Fibroblast of lung (primary cell): ENCODE results near the gene SLC35B1. TPM values are rescaled to one million over a fixed set of nuclear protein-coding genes. Genes with fewer than 3 reads are reported as not detected.

Experiments
- DNase-seq, 2 donors: peaks; one replicate each; pipeline versions ENCODE4 v3.0.0 to v3.0.0-alpha.2; 2010; ENCODE audit warnings: low read depth in 2 of 2
- H2AFZ ChIP-seq: 2 replicates; pipeline ENCODE4 v1.5.1; 2012; ENCODE audit warnings: low read length, control low read depth, inconsistent platforms
- H3K27ac ChIP-seq: 2 replicates; pipeline ENCODE4 v1.5.1; 2011; ENCODE audit warnings: low read length, control low read depth; ENCODE audit not compliant: insufficient read depth
- H3K27me3 ChIP-seq: 2 replicates; pipeline ENCODE4 v1.5.1; 2011; ENCODE audit warnings: mild to moderate bottlenecking, low read length; ENCODE audit not compliant: control insufficient read depth, insufficient read depth
- H3K36me3 ChIP-seq: 2 replicates; pipeline ENCODE4 v1.5.1; 2011; ENCODE audit warnings: low read length; ENCODE audit not compliant: control insufficient read depth, insufficient read depth
- H3K4me1 ChIP-seq: 2 replicates; pipeline ENCODE4 v1.5.1; 2011; ENCODE audit warnings: low read length; ENCODE audit not compliant: control insufficient read depth, insufficient read depth; ENCODE audit errors: extremely low read depth
- H3K4me2 ChIP-seq: 2 replicates; pipeline ENCODE4 v1.5.1; 2011; ENCODE audit warnings: low read length, control low read depth; ENCODE audit not compliant: insufficient read depth; ENCODE audit errors: extremely low read depth
- H3K4me3 ChIP-seq, 4 experiments: fragments of 200-600 bp in 1 of 4; sonication (generic) in 1 of 4; replicated peaks in 1 of 4; 2 replicates each; pipeline ENCODE4 v1.5.1; 2011 to 2016; ENCODE audit warnings: low read length in 4 of 4, low read depth in 3 of 4, mild to moderate bottlenecking in 3 of 4, control low read depth in 2 of 4, inconsistent platforms in 1 of 4, mixed read lengths in 1 of 4; ENCODE audit not compliant: insufficient read depth in 1 of 4; ENCODE audit errors: control extremely low read depth in 1 of 4
- H3K79me2 ChIP-seq: 2 replicates; pipeline ENCODE4 v1.5.1; 2012; ENCODE audit warnings: mild to moderate bottlenecking, low read length, inconsistent platforms; ENCODE audit not compliant: control insufficient read depth, insufficient read depth
- H3K9ac ChIP-seq: 2 replicates; pipeline ENCODE4 v1.5.1; 2011; ENCODE audit warnings: mild to moderate bottlenecking, low read length, control low read depth; ENCODE audit not compliant: insufficient read depth
- H3K9me3 ChIP-seq: 2 replicates; pipeline ENCODE4 v1.5.1; 2012; ENCODE audit warnings: low read depth, low read length; ENCODE audit not compliant: control insufficient read depth, insufficient read depth
- H4K20me1 ChIP-seq: 2 replicates; pipeline ENCODE4 v1.5.1; 2011; ENCODE audit warnings: low read length; ENCODE audit not compliant: control insufficient read depth, insufficient read depth; ENCODE audit errors: extremely low read depth
- EZH2 ChIP-seq: IDR thresholded peaks from 2 replicates; pipeline ENCODE4 v1.5.1; 2012; ENCODE audit warnings: low read length, control low read depth, mild to moderate bottlenecking; ENCODE audit errors: missing control alignments
- polyA plus RNA-seq, 2 donors: library from polyadenylated mRNA; depleted of rRNA in 1 of 2; stranded (reverse) in 1 of 2; unstranded in 1 of 2; fragments of >200 nt; gene quantifications; 2 replicates each; pipeline ENCODE4 v1.2.1, GENCODE V29; 2011 to 2012; ENCODE audit warnings: missing spikeins in 1 of 2
- total RNA-seq: library from RNA; depleted of rRNA; stranded (reverse); fragments of >200 nt; gene quantifications from 2 replicates; pipeline ENCODE4 v1.2.1, GENCODE V29; 2014
- TF ChIP-seq, protein P1 (sequence below), 2 donors: IDR thresholded peaks in 1 of 2; conservative IDR thresholded peaks in 1 of 2; 1 replicate in 1 of 2; 2 replicates in 1 of 2; pipeline ENCODE4 v1.5.1; 2011 to 2012; ENCODE audit warnings: low read length in 2 of 2, control low read depth in 1 of 2, inconsistent platforms in 1 of 2, low read depth in 1 of 2, mild to moderate bottlenecking in 1 of 2

The SLC35B1 gene
- total and polyA plus RNA-seq, 2 donors (not counting 1 experiment from before 2014, with no cell fraction given): 36.3 to 56.9 TPM

DNA sequence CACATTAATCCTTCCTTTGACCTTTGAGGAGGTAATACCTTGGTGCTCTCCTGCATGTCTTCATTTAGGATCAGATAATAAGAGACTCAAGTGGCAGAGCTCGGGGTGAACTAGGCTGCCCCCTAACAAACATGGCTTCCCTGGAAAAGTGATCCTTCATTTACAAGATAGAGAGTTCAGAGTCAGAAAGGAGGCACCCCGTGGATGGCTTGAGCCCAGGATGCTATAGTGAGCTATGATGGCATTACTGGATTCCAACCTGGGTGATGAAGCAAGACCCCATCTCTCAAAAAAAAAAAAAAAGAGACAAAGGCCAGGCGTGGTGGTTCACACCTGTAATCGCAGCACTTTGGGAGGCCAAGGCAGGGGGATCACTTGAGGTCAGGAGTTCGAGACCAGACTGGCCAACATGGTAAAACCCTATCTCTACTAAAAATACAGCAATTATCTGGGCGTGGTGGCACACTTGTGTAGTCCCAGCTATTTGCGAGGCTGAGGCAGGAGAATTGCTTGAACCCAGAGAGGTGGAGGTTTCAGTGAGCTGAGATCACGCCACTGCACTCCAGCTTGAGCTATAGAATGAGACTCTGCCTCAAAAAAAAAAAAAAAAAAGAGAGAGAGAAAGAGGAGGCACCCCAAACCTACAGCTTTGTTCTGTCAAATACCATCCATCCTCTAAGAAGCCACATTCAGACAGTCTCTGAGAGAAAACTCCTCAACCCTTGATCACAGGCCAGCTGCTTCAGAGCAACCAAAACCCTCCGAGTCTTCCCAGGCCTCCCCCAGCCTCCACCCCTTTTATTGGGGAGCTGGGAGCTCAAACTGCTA is 48.8 kb upstream of the SLC35B1 start:
- no peaks in the 10 kb centered on the region for H3K36me3 ChIP-seq
- H4K20me1 ChIP-seq: no peaks in the 10 kb centered on the region
- no peak for TF ChIP-seq EZH2
- TF ChIP-seq, protein P1, sequence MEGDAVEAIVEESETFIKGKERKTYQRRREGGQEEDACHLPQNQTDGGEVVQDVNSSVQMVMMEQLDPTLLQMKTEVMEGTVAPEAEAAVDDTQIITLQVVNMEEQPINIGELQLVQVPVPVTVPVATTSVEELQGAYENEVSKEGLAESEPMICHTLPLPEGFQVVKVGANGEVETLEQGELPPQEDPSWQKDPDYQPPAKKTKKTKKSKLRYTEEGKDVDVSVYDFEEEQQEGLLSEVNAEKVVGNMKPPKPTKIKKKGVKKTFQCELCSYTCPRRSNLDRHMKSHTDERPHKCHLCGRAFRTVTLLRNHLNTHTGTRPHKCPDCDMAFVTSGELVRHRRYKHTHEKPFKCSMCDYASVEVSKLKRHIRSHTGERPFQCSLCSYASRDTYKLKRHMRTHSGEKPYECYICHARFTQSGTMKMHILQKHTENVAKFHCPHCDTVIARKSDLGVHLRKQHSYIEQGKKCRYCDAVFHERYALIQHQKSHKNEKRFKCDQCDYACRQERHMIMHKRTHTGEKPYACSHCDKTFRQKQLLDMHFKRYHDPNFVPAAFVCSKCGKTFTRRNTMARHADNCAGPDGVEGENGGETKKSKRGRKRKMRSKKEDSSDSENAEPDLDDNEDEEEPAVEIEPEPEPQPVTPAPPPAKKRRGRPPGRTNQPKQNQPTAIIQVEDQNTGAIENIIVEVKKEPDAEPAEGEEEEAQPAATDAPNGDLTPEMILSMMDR (conservative IDR thresholded peaks at IDR 0.05 in 1 of 2, IDR thresholded peaks at IDR 0.05 in 1 of 2; ENCODE audit: low read depth in 1 of 2, low read length in 2 of 2): no peak
- no peaks in the 10 kb centered on the region for H3K9me3 ChIP-seq
- no peak overlapping the region for H3K9ac ChIP-seq
- no peak overlapping the region for H3K27ac ChIP-seq
- H3K4me1 ChIP-seq: no peaks in the 10 kb centered on the region
- no peak overlapping the region for H3K4me3 ChIP-seq
- DNase-seq: no peak
- H3K4me2 ChIP-seq: no peak overlapping the region
- H3K27me3 ChIP-seq: no peaks in the 10 kb centered on the region
- no peak overlapping the region for H2AFZ ChIP-seq
- no peaks in the 10 kb centered on the region for H3K79me2 ChIP-seq

DNA sequence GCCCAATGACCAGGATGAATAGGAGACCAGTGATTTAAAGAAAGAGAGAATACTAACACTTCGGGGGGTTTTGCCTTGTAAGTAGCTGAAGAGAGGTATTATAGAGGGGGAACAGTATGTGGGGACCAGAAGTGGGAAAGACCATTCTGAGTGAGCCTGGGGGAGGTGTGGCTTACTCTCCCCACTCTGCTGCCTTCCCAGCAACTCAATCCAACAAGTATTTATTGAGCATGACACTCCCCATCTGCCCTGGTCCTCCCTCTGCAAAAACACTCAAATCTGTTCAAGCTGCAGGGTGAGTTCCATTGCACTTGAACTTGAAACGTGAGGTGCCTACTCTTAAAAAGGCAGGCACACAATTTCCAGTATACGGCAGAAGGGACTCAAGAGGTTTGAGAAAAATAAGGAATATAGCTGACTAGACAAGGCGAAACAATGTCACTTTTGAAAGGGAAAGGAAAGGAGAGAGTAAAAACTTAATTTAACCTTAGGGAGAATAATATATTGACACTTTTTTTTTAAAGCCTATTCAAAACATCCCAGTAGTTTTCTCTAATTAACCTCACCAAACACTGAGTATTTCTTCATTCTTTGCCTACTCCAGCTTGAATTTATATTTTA is 48.0 kb upstream of the SLC35B1 start:
- no peak overlapping the region for H3K4me3 ChIP-seq
- H3K27ac ChIP-seq: no peak overlapping the region
- no peaks in the 10 kb centered on the region for H3K9me3 ChIP-seq
- no peak overlapping the region for H2AFZ ChIP-seq
- no peak overlapping the region for H3K4me2 ChIP-seq
- H3K9ac ChIP-seq: no peak overlapping the region
- H3K4me1 ChIP-seq: no peaks in the 10 kb centered on the region
- H3K27me3 ChIP-seq: no peaks in the 10 kb centered on the region
- no peak for DNase-seq
- no peaks in the 10 kb centered on the region for H3K36me3 ChIP-seq
- no peaks in the 10 kb centered on the region for H4K20me1 ChIP-seq
- H3K79me2 ChIP-seq: no peaks in the 10 kb centered on the region
- TF ChIP-seq, protein P1 (conservative IDR thresholded peaks at IDR 0.05 in 1 of 2, IDR thresholded peaks at IDR 0.05 in 1 of 2; ENCODE audit: low read depth in 1 of 2, low read length in 2 of 2): no peak
- no peak for TF ChIP-seq EZH2

DNA sequence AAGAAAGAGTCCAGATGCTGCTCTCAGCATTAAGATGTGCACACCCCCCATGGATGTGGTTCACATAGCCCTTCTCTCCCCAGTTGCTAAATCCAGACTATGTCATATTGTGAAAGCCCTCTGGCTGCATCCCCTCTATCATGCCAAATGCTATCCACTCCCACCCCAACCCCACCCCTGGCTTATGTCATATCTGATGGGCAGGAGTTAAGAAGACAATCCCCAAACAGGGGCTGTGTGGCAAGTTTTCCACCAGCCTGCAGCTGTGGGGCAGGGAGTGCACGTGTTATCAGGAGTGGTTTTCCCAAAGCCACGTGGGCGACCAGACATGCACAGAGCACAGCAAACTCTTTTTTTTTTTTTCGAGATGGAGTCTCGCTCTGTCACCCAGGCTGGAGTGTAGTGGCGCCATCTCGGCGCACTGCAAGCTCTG is 46.2 kb upstream of the SLC35B1 start:
- Histone ChIP-seq H3K4me1 (no peaks in the 10 kb centered on the region), H2AFZ (no peak overlapping the region), H3K36me3 (no peaks in the 10 kb centered on the region), H3K4me2 (no peak overlapping the region), H3K9ac (no peak overlapping the region), H3K27me3 (no peaks in the 10 kb centered on the region), H3K9me3 (no peaks in the 10 kb centered on the region), H3K4me3 (no peak overlapping the region), H4K20me1 (no peaks in the 10 kb centered on the region), H3K79me2 (no peaks in the 10 kb centered on the region), H3K27ac (no peak overlapping the region)
- DNase-seq: no peak
- TF ChIP-seq EZH2: no peak
- TF ChIP-seq, protein P1 (conservative IDR thresholded peaks at IDR 0.05 in 1 of 2, IDR thresholded peaks at IDR 0.05 in 1 of 2; ENCODE audit: low read depth in 1 of 2, low read length in 2 of 2): no peak
